H1 (cell line): Measurements from ENCODE around the gene GBP7.
A peak's percentile ranks its signal among the peaks of the same experiment; 100 is the strongest.

ENCODE experiments used
- CBX5 ChIP-seq: fragments of 300-800, 300-1000 bp; sonication (generic); IDR thresholded peaks from 2 replicates; pipeline ENCODE4 v1.7.1; 2016; ENCODE audit warnings: antibody characterized with exemption, low read length, low read depth
- CHD1 ChIP-seq: IDR thresholded peaks from 2 replicates; pipeline ENCODE4 v1.6.1; 2012; ENCODE audit warnings: low read depth, low read length, improper control_type of control experiment
- CTBP2 ChIP-seq: IDR thresholded peaks from 2 replicates; pipeline ENCODE4 v1.7.0; 2011; ENCODE audit warnings: borderline replicate concordance, mild to moderate bottlenecking, moderate library complexity, mixed read lengths, low read length; ENCODE audit not compliant: insufficient read depth, insufficient read length
- EZH2 ChIP-seq: fragments of 200-600 bp; sonication (generic); IDR thresholded peaks from 2 replicates; pipeline ENCODE4 v1.7.1; 2012; ENCODE audit warnings: low read depth, mild to moderate bottlenecking, moderate library complexity, low read length, inconsistent platforms; ENCODE audit not compliant: severe bottlenecking
- GTF2F1 ChIP-seq: IDR thresholded peaks from 2 replicates; pipeline ENCODE4 v1.6.1; 2012; ENCODE audit warnings: low read depth, low read length, improper control_type of control experiment, borderline replicate concordance
- JUN ChIP-seq: IDR thresholded peaks from 2 replicates; pipeline ENCODE4 v1.6.1; 2011; ENCODE audit warnings: low read depth, mild to moderate bottlenecking, improper control_type of control experiment, low read length
- POLR2A ChIP-seq, 2 experiments: IDR thresholded peaks; 1 replicate in 1 of 2; 2 replicates in 1 of 2; pipeline ENCODE4 v1.6.1; 2011; ENCODE audit warnings: low read depth in 2 of 2, low read length in 2 of 2, mild to moderate bottlenecking in 2 of 2; ENCODE audit errors: control extremely low read depth in 1 of 2
- RNF2 ChIP-seq: fragments of 200-900, 300-1000 bp; sonication (generic); IDR thresholded peaks from 2 replicates; pipeline ENCODE4 v1.7.1; 2016; ENCODE audit warnings: borderline replicate concordance, low read depth, mild to moderate bottlenecking, antibody characterized with exemption, low read length; ENCODE audit not compliant: poor library complexity, severe bottlenecking; ENCODE audit errors: missing control alignments
- RXRA ChIP-seq: IDR thresholded peaks from 2 replicates; pipeline ENCODE4 v1.6.1; 2011; ENCODE audit warnings: low read depth, mild to moderate bottlenecking, low read length, moderate library complexity; ENCODE audit not compliant: insufficient read depth
- SAP30 ChIP-seq: fragments of 300-600 bp; sonication (generic); IDR thresholded peaks from 2 replicates; pipeline ENCODE4 v1.7.1; 2012; ENCODE audit warnings: low read length, moderate library complexity, mild to moderate bottlenecking, inconsistent platforms; ENCODE audit not compliant: insufficient read depth, insufficient replicate concordance
- TF ChIP-seq, protein P1 (sequence below), 3 experiments: IDR thresholded peaks; 1 replicate in 2 of 3; 2 replicates in 1 of 3; pipeline versions ENCODE4 v1.5.1 to v1.6.1; 2011; ENCODE audit warnings: low read length in 3 of 3, mild to moderate bottlenecking in 3 of 3, inconsistent platforms in 2 of 3, low read depth in 1 of 3, moderate library complexity in 1 of 3; ENCODE audit not compliant: insufficient read depth in 1 of 3; ENCODE audit errors: control extremely low read depth in 1 of 3
- TF ChIP-seq, protein P2 (sequence below): IDR thresholded peaks from 2 replicates; pipeline ENCODE4 v1.6.1; 2012; ENCODE audit warnings: inconsistent platforms

DNA sequence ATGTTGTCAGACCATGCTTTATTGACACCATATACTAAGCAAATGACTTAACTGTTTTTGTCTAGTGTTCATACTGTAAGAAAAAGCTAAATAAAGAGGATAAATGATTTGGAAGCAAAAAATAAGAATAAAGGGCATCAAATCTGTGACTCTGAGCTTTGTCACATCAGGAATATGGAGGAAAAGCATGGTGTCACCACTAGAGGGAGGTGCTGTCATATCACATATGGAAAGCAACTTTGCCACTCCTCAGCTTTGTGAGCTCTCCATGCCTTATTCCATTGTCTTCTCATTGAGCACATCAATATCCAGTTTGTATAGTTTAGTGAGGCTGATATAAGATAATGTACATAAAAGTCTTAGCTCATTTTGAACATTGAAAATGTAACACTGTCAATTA lies 90.0 kb downstream of the GBP7 start:
- TF ChIP-seq RNF2 (no peak), GTF2F1 (no peak), CTBP2 (no peak), POLR2A (IDR thresholded peaks at IDR 0.05; ENCODE audit: control extremely low read depth in 1 of 2, low read depth in 2 of 2, low read length in 2 of 2) (no peak), RXRA (no peak), EZH2 (no peak), CHD1 (no peak), CBX5 (no peak), SAP30 (no peak), JUN (no peak)
- TF ChIP-seq, protein P1, sequence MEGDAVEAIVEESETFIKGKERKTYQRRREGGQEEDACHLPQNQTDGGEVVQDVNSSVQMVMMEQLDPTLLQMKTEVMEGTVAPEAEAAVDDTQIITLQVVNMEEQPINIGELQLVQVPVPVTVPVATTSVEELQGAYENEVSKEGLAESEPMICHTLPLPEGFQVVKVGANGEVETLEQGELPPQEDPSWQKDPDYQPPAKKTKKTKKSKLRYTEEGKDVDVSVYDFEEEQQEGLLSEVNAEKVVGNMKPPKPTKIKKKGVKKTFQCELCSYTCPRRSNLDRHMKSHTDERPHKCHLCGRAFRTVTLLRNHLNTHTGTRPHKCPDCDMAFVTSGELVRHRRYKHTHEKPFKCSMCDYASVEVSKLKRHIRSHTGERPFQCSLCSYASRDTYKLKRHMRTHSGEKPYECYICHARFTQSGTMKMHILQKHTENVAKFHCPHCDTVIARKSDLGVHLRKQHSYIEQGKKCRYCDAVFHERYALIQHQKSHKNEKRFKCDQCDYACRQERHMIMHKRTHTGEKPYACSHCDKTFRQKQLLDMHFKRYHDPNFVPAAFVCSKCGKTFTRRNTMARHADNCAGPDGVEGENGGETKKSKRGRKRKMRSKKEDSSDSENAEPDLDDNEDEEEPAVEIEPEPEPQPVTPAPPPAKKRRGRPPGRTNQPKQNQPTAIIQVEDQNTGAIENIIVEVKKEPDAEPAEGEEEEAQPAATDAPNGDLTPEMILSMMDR (IDR thresholded peaks at IDR 0.05; ENCODE audit: control extremely low read depth in 1 of 3, insufficient read depth in 1 of 3, low read depth in 1 of 3, low read length in 3 of 3), result peak in 2 of 3 experiments; percentile 60 to 65; a peak in 3 of 4 replicates
- TF ChIP-seq, protein P2, sequence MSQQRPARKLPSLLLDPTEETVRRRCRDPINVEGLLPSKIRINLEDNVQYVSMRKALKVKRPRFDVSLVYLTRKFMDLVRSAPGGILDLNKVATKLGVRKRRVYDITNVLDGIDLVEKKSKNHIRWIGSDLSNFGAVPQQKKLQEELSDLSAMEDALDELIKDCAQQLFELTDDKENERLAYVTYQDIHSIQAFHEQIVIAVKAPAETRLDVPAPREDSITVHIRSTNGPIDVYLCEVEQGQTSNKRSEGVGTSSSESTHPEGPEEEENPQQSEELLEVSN, result no peak
